K562 treated with DMSO at 1 percent for 24 hours (cell line): Measurements from ENCODE around the gene MEX3D. TPM values are rescaled to one million over a fixed set of nuclear protein-coding genes. Genes with fewer than 3 reads are reported as not detected.

ENCODE experiments used
- total RNA-seq: library from RNA; unstranded; fragments of 300-600 nt; gene quantifications from 2 replicates; pipeline ENCODE4 v1.2.3, GENCODE V29; 2022; ENCODE audit warnings: low read depth; ENCODE audit not compliant: insufficient read depth

The MEX3D gene
- 32.4 and 43.7 TPM in 2 replicates for total RNA-seq

GRCh38 chr19:1568320-1569019, at the start of gene MEX3D:
TSS of gene MEX3D (minus strand) at chr19:1568325. CDS start at chr19:1568058, 267 bp downstream.

GRCh38 chr19:1605236-1606137, 37.4 kb upstream of the MEX3D start, which contains the start of gene UQCR11:
TSS of gene UQCR11 (minus strand) at chr19:1605462. CDS start at chr19:1605409, 53 bp downstream.

GRCh38 chr19:1592755-1593500, 24.8 kb upstream of the MEX3D start, which contains the start of gene MBD3:
TSS of gene MBD3 (minus strand) at chr19:1592865. CDS start at chr19:1592631, 234 bp downstream.

GRCh38 chr19:1523412-1524286, 44.5 kb downstream of the MEX3D start, which contains the start of gene PLK5:
TSS of gene PLK5 (plus strand) at chr19:1524077. CDS start at chr19:1526997, 2,920 bp downstream.

GRCh38 chr19:1512671-1513498, 55.2 kb downstream of the MEX3D start, which contains the start of gene ADAMTSL5:
TSS of gene ADAMTSL5 (minus strand) at chr19:1513019. CDS start at chr19:1510943, 2,076 bp downstream.

Other genes starting within 250 kb of the MEX3D start
- 455 and 509 TPM in 2 replicates for gene NDUFS7, start 184.4 kb downstream of the MEX3D start, total RNA-seq
- 65.8 and 79.9 TPM in 2 replicates for gene GAMT, start 166.8 kb downstream of the MEX3D start, total RNA-seq
- 118 and 124 TPM in 2 replicates for gene DAZAP1, start 160.7 kb downstream of the MEX3D start, total RNA-seq
- 5,734 and 6,329 TPM in 2 replicates for gene RPS15, start 129.9 kb downstream of the MEX3D start, total RNA-seq
- gene APC2, start 118.2 kb downstream of the MEX3D start, total RNA-seq, result 0.60 and 1.2 TPM in 2 replicates
- 50.2 and 55.2 TPM in 2 replicates for gene C19orf25, start 89.1 kb downstream of the MEX3D start, total RNA-seq
- gene PCSK4, start 78.0 kb downstream of the MEX3D start, total RNA-seq, result 4.4 and 5.7 TPM in 2 replicates
- gene REEP6, start 77.1 kb downstream of the MEX3D start, total RNA-seq, result 69.9 and 72.3 TPM in 2 replicates
- gene ADAMTSL5, start 55.3 kb downstream of the MEX3D start, total RNA-seq, result 12.2 and 13.3 TPM in 2 replicates
- not detected in 2 replicates for gene PLK5, start 44.2 kb downstream of the MEX3D start, total RNA-seq
- gene MBD3, start 24.5 kb upstream of the MEX3D start, total RNA-seq, result 157 and 180 TPM in 2 replicates
- gene UQCR11, start 37.1 kb upstream of the MEX3D start, total RNA-seq, result 73.8 and 75.3 TPM in 2 replicates
- 93.2 and 103 TPM in 2 replicates for gene TCF3, start 84.3 kb upstream of the MEX3D start, total RNA-seq
- gene ONECUT3, start 185.2 kb upstream of the MEX3D start, total RNA-seq, result not detected in 2 replicates
- 4.3 and 5.2 TPM in 2 replicates for gene ATP8B3, start 244.0 kb upstream of the MEX3D start, total RNA-seq